ENCODE data around the gene GRIA4.

DNA sequence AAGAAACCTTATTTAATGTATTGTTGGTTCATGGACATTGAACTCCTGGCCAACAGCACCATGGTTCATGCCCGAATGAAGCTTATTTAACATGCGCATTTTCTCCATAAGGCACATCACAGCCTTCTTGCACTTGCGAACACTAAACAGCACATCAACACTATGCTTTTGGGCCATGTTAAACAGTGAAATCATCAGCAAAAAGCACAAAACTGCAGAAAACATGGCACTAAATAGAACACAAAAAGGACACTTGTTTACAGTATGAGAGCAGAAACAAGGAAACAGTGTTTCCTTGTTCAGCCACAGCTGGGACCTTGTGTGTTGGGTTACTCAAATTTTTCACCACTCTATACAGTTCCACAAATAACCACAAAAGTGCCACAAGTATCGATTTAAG, 289.9 kb downstream of the GRIA4 start:
- no peak for TF ChIP-seq POLR2A (IDR thresholded peaks at IDR 0.05)
- TF ChIP-seq, protein P1, sequence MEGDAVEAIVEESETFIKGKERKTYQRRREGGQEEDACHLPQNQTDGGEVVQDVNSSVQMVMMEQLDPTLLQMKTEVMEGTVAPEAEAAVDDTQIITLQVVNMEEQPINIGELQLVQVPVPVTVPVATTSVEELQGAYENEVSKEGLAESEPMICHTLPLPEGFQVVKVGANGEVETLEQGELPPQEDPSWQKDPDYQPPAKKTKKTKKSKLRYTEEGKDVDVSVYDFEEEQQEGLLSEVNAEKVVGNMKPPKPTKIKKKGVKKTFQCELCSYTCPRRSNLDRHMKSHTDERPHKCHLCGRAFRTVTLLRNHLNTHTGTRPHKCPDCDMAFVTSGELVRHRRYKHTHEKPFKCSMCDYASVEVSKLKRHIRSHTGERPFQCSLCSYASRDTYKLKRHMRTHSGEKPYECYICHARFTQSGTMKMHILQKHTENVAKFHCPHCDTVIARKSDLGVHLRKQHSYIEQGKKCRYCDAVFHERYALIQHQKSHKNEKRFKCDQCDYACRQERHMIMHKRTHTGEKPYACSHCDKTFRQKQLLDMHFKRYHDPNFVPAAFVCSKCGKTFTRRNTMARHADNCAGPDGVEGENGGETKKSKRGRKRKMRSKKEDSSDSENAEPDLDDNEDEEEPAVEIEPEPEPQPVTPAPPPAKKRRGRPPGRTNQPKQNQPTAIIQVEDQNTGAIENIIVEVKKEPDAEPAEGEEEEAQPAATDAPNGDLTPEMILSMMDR (IDR thresholded peaks at IDR 0.05) = no peak

Data from heart left ventricle (tissue), 13 donors.